NCI-H128 (cell line): ENCODE measurements around the gene PRRX2.
"Not testable (repeated sequence)": the region's sequence is repeated elsewhere in the genome, so short reads cannot be mapped to it uniquely, and the experiment has no call there.

Source experiments
- DNase-seq: peaks from one replicate; lab custom pipeline; 2025; ENCODE audit not compliant: unreplicated experiment; lab: John Stamatoyannopoulos, UW

PRRX2 gene

GRCh38 chr9:129726322-129727160 is 61.1 kb downstream of the PRRX2 start:
- peak; percentile 21 for DNase-seq

- DNase-seq = no peak
Observed at GRCh38 chr9:129728744-129729143, 63.3 kb downstream of the PRRX2 start.

- DNase-seq = no peak
Observed at GRCh38 chr9:129731477-129732085, 66.1 kb downstream of the PRRX2 start.

GRCh38 chr9:129732100-129732499 is 66.7 kb downstream of the PRRX2 start:
- no peak for DNase-seq

GRCh38 chr9:129732946-129733631 is 67.6 kb downstream of the PRRX2 start:
- DNase-seq = no peak

- no peak for DNase-seq
Observed at GRCh38 chr9:129733632-129733953, 68.1 kb downstream of the PRRX2 start.

- no peak for DNase-seq
Observed at GRCh38 chr9:129735546-129735945, 70.1 kb downstream of the PRRX2 start.

- DNase-seq = no peak
Observed at GRCh38 chr9:129736334-129736733, 70.9 kb downstream of the PRRX2 start.

GRCh38 chr9:129737479-129738274 is 72.2 kb downstream of the PRRX2 start:
- peak; percentile 65 for DNase-seq

- DNase-seq = no peak
Observed at GRCh38 chr9:129739432-129739831, 74.0 kb downstream of the PRRX2 start.

GRCh38 chr9:129740174-129740573 is 74.7 kb downstream of the PRRX2 start:
- no peak for DNase-seq

- no peak for DNase-seq
Observed at GRCh38 chr9:129740666-129741464, 75.4 kb downstream of the PRRX2 start.

- DNase-seq = no peak
Observed at GRCh38 chr9:129745200-129745599, 79.8 kb downstream of the PRRX2 start.

GRCh38 chr9:129746092-129746777 is 80.8 kb downstream of the PRRX2 start:
- no peak for DNase-seq

GRCh38 chr9:129748249-129748648 is 82.8 kb downstream of the PRRX2 start:
- DNase-seq = no peak

GRCh38 chr9:129749052-129749451 is 83.6 kb downstream of the PRRX2 start:
- not testable (repeated sequence) for DNase-seq

GRCh38 chr9:129749575-129749974 is 84.1 kb downstream of the PRRX2 start:
- no peak for DNase-seq

GRCh38 chr9:129750013-129750638 is 84.7 kb downstream of the PRRX2 start:
- DNase-seq = no peak
